ENCODE results near the gene OR4B1. TPM values are rescaled to one million over a fixed set of nuclear protein-coding genes. Genes with fewer than 3 reads are reported as not detected.

The OR4B1 gene, protein sequence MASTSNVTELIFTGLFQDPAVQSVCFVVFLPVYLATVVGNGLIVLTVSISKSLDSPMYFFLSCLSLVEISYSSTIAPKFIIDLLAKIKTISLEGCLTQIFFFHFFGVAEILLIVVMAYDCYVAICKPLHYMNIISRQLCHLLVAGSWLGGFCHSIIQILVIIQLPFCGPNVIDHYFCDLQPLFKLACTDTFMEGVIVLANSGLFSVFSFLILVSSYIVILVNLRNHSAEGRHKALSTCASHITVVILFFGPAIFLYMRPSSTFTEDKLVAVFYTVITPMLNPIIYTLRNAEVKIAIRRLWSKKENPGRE
- not detected for total RNA-seq

DNA sequence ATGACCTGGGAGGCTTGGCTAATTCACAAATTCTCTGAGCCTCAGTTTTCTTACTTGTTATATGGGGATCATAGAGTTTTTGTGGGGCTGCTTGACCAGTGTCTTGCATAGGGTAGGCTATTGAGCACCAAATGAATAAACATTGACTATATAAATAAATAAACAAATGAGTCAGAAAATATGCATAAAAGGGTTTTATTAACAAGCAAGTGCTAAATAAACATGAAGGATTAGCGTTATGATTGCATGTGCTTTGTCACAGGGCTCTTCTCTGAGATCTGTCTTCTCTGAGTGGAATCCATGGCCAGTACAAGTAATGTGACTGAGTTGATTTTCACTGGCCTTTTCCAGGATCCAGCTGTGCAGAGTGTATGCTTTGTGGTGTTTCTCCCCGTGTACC, at the start of gene OR4B1:
OR4B1 (plus strand) TSS at position 301 of the 400 bp plus-strand sequence; CDS start at position 301, 0 bp downstream.

DNA sequence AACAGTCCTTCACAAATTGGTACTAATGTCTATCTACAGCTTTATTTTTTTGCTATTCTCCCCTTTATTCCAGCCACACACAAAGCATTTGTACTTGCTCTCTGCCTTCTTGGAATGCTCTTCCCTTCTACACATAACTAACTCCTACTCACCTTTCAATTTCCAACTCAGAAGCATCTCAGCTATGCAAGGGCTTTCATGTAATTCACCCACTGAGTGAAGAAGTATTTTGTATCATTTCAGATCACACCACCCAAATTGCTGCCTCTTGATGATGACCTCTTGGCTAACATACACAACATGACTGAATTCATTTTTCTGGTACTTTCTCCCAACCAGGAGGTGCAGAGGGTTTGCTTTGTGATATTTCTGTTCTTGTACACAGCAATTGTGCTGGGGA, 28.2 kb downstream of the OR4B1 start, which contains the start of gene OR4X2:
OR4X2 (plus strand) TSS at position 301 of the 400 bp plus-strand sequence; CDS start at position 301, 0 bp downstream.

DNA sequence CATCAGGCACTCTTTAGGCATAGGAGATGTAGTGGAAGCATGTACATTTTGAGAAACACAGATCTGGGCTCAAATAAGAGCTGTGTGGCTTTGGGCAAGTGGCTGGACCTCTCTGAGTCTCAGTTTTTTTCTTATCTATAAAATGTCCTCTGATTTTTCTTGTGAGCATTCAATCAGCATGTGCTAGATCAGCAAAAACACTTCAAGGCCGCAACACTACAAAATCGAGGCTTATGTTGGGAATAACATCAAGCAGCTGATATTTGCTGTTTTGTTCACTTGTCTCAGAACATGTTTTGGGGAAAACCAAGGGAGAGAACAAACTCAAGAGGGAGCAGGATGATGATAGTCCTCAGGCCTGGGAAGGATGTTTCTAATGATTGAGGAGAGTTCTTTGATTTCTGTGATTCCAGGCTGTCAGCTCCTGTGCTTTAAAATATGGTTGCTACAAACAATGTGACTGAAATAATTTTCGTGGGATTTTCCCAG, 46.9 kb downstream of the OR4B1 start, which contains the start of gene OR4X1:
OR4X1 (plus strand) TSS at position 439 of the 489 bp plus-strand sequence; CDS start at position 439, 0 bp downstream.

Other genes starting within 250 kb of the OR4B1 start
- gene PTPRJ, start 236.3 kb upstream of the OR4B1 start, total RNA-seq = 31.1 TPM
- not detected for gene OR4X2, start 28.3 kb downstream of the OR4B1 start, total RNA-seq
- gene OR4X1, start 47.1 kb downstream of the OR4B1 start, total RNA-seq = not detected
- not detected for gene OR4S1, start 89.4 kb downstream of the OR4B1 start, total RNA-seq
- gene OR4C3, start 108.1 kb downstream of the OR4B1 start, total RNA-seq = not detected
- not detected for gene OR4C5, start 149.7 kb downstream of the OR4B1 start, total RNA-seq

Measured in diencephalon (tissue), 1 donor.